ENCODE measurements around the gene C1orf159.
"Not testable (repeated sequence)": the region's sequence is repeated elsewhere in the genome, so short reads cannot be mapped to it uniquely, and the experiment has no call there.

C1orf159 gene

GRCh38 chr1:1079408-1080121 lies 36.3 kb downstream of the C1orf159 start (continued):
- TF ChIP-seq SETDB1 (IDR thresholded peaks at IDR 0.05; ENCODE audit: insufficient read length, low read length) = no peak
- TF ChIP-seq ZNF394 (tag by site-specific recombination; IDR thresholded peaks at IDR 0.05; ENCODE audit: borderline replicate concordance) = peak; percentile 87
- TF ChIP-seq, protein P1, sequence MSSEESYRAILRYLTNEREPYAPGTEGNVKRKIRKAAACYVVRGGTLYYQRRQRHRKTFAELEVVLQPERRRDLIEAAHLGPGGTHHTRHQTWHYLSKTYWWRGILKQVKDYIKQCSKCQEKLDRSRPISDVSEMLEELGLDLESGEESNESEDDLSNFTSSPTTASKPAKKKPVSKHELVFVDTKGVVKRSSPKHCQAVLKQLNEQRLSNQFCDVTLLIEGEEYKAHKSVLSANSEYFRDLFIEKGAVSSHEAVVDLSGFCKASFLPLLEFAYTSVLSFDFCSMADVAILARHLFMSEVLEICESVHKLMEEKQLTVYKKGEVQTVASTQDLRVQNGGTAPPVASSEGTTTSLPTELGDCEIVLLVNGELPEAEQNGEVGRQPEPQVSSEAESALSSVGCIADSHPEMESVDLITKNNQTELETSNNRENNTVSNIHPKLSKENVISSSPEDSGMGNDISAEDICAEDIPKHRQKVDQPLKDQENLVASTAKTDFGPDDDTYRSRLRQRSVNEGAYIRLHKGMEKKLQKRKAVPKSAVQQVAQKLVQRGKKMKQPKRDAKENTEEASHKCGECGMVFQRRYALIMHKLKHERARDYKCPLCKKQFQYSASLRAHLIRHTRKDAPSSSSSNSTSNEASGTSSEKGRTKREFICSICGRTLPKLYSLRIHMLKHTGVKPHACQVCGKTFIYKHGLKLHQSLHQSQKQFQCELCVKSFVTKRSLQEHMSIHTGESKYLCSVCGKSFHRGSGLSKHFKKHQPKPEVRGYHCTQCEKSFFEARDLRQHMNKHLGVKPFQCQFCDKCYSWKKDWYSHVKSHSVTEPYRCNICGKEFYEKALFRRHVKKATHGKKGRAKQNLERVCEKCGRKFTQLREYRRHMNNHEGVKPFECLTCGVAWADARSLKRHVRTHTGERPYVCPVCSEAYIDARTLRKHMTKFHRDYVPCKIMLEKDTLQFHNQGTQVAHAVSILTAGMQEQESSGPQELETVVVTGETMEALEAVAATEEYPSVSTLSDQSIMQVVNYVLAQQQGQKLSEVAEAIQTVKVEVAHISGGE (tag by site-specific recombination; conservative IDR thresholded peaks at IDR 0.05; ENCODE audit: low read depth) = no peak
- TF ChIP-seq WT1 (tag by site-specific recombination; IDR thresholded peaks at IDR 0.05) = peak; percentile 68

GRCh38 chr1:1077396-1077795 lies 38.5 kb downstream of the C1orf159 start:
- POLR2A ChIA-PET; CTCF ChIA-PET; H3K9me3 ChIP-seq (ENCODE audit: control insufficient read depth, insufficient read depth, low read depth, low read length); H3K4me3 ChIP-seq (ENCODE audit: low read depth, low read length); H3K36me3 ChIP-seq (ENCODE audit: control insufficient read depth in 2 of 2, insufficient read depth in 1 of 2, low read length in 2 of 2); H3K4me1 ChIP-seq (ENCODE audit: control insufficient read depth, insufficient read depth, low read length); H3K27ac ChIP-seq (ENCODE audit: extremely low read depth, low read depth, low read length): not testable (repeated sequence)

- no peak overlapping the region for H3K4me3 ChIP-seq (ENCODE audit: low read depth, low read length)
- CTCF ChIA-PET = interaction anchor here (0.6 to 0.8 kb wide), 2 partner anchors 58 to 91 kb away, joined by 3 read pairs; no protein-coding TSS in a partner anchor
- no peaks in the 10 kb centered on the region for H3K9me3 ChIP-seq (ENCODE audit: control insufficient read depth, insufficient read depth, low read depth, low read length)
- no peaks in the 10 kb centered on the region for H3K36me3 ChIP-seq (ENCODE audit: control insufficient read depth in 2 of 2, insufficient read depth in 1 of 2, low read length in 2 of 2)
- POLR2A ChIA-PET = no interaction called here
- peaks cover 3% of the 10 kb centered on the region; the same call in 1 of the 2 replicates for H3K4me1 ChIP-seq (ENCODE audit: control insufficient read depth, insufficient read depth, low read length)
- H3K27ac ChIP-seq (ENCODE audit: extremely low read depth, low read depth, low read length) = no peak overlapping the region
- TF ChIP-seq ZNF837 (tag by site-specific recombination; IDR thresholded peaks at IDR 0.05) (no peak), ZNF548 (tag by site-specific recombination; IDR thresholded peaks at IDR 0.05) (no peak), ZNF114 (tag by site-specific recombination; IDR thresholded peaks at IDR 0.05) (no peak), GLIS2 (tag by site-specific recombination; IDR thresholded peaks at IDR 0.05) (peak; percentile 74), ZBTB7A (tag by site-specific recombination; IDR thresholded peaks at IDR 0.05; ENCODE audit: low read depth) (no peak), ZIC2 (tag by site-specific recombination; IDR thresholded peaks at IDR 0.05) (peak; percentile 87), GLIS1 (tag by site-specific recombination; IDR thresholded peaks at IDR 0.05) (peak; percentile 96), ZNF555 (tag by site-specific recombination; conservative IDR thresholded peaks at IDR 0.05) (no peak), EGR2 (tag by site-specific recombination; IDR thresholded peaks at IDR 0.05; ENCODE audit: low read depth) (no peak), ZNF626 (tag by site-specific recombination; IDR thresholded peaks at IDR 0.05) (no peak), ZBTB17 (tag by site-specific recombination; IDR thresholded peaks at IDR 0.05) (no peak), ZNF394 (tag by site-specific recombination; IDR thresholded peaks at IDR 0.05; ENCODE audit: borderline replicate concordance) (no peak), ZNF518A (tag by site-specific recombination; conservative IDR thresholded peaks at IDR 0.05; ENCODE audit: low read depth) (no peak), ZNF174 (tag by site-specific recombination; IDR thresholded peaks at IDR 0.05) (no peak)
- TF ChIP-seq, protein P2, sequence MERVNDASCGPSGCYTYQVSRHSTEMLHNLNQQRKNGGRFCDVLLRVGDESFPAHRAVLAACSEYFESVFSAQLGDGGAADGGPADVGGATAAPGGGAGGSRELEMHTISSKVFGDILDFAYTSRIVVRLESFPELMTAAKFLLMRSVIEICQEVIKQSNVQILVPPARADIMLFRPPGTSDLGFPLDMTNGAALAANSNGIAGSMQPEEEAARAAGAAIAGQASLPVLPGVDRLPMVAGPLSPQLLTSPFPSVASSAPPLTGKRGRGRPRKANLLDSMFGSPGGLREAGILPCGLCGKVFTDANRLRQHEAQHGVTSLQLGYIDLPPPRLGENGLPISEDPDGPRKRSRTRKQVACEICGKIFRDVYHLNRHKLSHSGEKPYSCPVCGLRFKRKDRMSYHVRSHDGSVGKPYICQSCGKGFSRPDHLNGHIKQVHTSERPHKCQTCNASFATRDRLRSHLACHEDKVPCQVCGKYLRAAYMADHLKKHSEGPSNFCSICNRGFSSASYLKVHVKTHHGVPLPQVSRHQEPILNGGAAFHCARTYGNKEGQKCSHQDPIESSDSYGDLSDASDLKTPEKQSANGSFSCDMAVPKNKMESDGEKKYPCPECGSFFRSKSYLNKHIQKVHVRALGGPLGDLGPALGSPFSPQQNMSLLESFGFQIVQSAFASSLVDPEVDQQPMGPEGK (tag by site-specific recombination; IDR thresholded peaks at IDR 0.05) = peak; percentile 48; the same call in 1 of the 2 replicates
- TF ChIP-seq, protein P3, sequence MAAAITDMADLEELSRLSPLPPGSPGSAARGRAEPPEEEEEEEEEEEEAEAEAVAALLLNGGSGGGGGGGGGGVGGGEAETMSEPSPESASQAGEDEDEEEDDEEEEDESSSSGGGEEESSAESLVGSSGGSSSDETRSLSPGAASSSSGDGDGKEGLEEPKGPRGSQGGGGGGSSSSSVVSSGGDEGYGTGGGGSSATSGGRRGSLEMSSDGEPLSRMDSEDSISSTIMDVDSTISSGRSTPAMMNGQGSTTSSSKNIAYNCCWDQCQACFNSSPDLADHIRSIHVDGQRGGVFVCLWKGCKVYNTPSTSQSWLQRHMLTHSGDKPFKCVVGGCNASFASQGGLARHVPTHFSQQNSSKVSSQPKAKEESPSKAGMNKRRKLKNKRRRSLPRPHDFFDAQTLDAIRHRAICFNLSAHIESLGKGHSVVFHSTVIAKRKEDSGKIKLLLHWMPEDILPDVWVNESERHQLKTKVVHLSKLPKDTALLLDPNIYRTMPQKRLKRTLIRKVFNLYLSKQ (tag by site-specific recombination; IDR thresholded peaks at IDR 0.05; ENCODE audit: borderline replicate concordance) = no peak
These were observed 40.5 kb downstream of the C1orf159 start for GRCh38 chr1:1075148-1075935.
